ENCODE results near the gene WIPF3. TPM values are rescaled to one million over a fixed set of nuclear protein-coding genes. Genes with fewer than 3 reads are reported as not detected.

The WIPF3 gene
- total RNA-seq, 1 experiment from 2014 or later: not detected

DNA sequence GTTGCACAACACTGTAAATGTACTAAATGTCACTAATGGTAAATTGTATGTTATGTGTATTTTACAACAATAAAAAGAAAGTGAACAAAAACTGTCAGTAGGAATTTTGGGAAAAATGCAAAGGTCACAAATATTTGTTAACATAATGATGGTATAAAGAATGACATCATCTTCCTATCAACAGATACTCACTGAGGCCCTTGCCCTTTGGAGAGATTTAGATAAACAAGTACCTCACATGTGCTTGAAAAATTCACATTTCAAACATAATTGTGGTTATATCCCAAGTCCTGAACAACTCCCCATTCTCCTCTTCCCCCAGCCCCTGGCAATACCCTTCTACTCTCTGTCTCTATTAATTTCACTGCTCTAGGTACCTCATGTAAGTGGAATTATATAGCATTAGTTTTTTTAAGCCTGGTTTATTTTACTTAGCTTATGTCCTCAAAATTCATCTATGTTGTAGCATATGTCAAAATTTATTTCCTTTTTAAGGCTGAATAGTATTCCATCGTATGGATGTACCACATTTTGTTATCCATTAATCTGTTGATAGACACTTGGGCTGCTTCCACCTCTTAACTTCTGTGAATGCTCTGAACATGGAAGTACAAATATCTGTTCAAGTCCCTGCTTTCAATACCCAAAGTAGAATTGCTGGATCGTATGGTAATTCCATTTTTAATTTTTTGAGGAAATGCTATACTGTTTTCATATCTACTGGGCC is 90.5 kb downstream of the WIPF3 start:
- H3K36me3 Mint-ChIP-seq (ENCODE audit: insufficient read depth, unreplicated experiment): no peaks in the 10 kb centered on the region
- peaks cover 10% of the 10 kb centered on the region for H3K9me3 Mint-ChIP-seq (ENCODE audit: unreplicated experiment)
- H3K27me3 Mint-ChIP-seq (ENCODE audit: insufficient read depth, unreplicated experiment): peaks cover 20% of the 10 kb centered on the region
- H3K4me1 Mint-ChIP-seq (ENCODE audit: insufficient read depth, unreplicated experiment): no peaks in the 10 kb centered on the region
- ChIA-PET CTCF (no interaction called here), POLR2A (no interaction called here)
- intact Hi-C loops (cut with micrococcal nuclease): no loop called here
- TF ChIP-seq, protein P1, sequence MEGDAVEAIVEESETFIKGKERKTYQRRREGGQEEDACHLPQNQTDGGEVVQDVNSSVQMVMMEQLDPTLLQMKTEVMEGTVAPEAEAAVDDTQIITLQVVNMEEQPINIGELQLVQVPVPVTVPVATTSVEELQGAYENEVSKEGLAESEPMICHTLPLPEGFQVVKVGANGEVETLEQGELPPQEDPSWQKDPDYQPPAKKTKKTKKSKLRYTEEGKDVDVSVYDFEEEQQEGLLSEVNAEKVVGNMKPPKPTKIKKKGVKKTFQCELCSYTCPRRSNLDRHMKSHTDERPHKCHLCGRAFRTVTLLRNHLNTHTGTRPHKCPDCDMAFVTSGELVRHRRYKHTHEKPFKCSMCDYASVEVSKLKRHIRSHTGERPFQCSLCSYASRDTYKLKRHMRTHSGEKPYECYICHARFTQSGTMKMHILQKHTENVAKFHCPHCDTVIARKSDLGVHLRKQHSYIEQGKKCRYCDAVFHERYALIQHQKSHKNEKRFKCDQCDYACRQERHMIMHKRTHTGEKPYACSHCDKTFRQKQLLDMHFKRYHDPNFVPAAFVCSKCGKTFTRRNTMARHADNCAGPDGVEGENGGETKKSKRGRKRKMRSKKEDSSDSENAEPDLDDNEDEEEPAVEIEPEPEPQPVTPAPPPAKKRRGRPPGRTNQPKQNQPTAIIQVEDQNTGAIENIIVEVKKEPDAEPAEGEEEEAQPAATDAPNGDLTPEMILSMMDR (IDR thresholded peaks at IDR 0.05; ENCODE audit: unreplicated experiment): no peak
- H3K4me3 Mint-ChIP-seq (ENCODE audit: unreplicated experiment): no peak overlapping the region
- no peak overlapping the region for H3K27ac Mint-ChIP-seq (ENCODE audit: low read depth, unreplicated experiment)
- DNase-seq (ENCODE audit: unreplicated experiment): no peak
- no TSS peak for BruUV-seq (replicated peaks)

DNA sequence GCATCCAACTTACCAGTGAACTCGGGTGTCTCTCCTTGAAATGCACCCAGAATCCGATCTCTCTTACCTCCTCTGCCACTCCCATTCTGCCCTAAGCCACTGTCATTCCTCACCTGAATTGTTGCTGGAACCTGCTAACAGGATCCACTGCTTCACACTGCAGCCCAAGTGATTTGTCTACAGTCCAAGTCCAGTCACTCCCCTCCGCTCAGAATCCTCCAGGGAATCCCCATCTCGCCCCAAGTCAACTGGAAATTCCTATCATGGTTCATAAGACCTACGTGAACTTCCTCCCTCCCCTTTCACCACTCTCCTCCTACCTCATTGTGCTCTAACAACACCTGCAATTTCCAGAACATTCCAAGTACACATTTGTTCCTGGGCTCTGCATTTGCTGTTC is 92.0 kb downstream of the WIPF3 start:
- no peaks in the 10 kb centered on the region for H3K4me1 Mint-ChIP-seq (ENCODE audit: insufficient read depth, unreplicated experiment)
- no TSS peak for BruUV-seq (replicated peaks)
- intact Hi-C loops (cut with micrococcal nuclease): no loop called here
- H3K9me3 Mint-ChIP-seq (ENCODE audit: unreplicated experiment): peaks cover 10% of the 10 kb centered on the region
- ChIA-PET POLR2A (no interaction called here), CTCF (interaction anchor here (1.2 kb wide), 1 partner anchor 10 kb away, joined by 3 read pairs; no protein-coding TSS in a partner anchor)
- H3K36me3 Mint-ChIP-seq (ENCODE audit: insufficient read depth, unreplicated experiment): no peaks in the 10 kb centered on the region
- no peak overlapping the region for H3K27ac Mint-ChIP-seq (ENCODE audit: low read depth, unreplicated experiment)
- H3K4me3 Mint-ChIP-seq (ENCODE audit: unreplicated experiment): no peak overlapping the region
- TF ChIP-seq, protein P1 (IDR thresholded peaks at IDR 0.05; ENCODE audit: unreplicated experiment): no peak
- no peak for DNase-seq (ENCODE audit: unreplicated experiment)
- peaks cover 20% of the 10 kb centered on the region for H3K27me3 Mint-ChIP-seq (ENCODE audit: insufficient read depth, unreplicated experiment)

DNA sequence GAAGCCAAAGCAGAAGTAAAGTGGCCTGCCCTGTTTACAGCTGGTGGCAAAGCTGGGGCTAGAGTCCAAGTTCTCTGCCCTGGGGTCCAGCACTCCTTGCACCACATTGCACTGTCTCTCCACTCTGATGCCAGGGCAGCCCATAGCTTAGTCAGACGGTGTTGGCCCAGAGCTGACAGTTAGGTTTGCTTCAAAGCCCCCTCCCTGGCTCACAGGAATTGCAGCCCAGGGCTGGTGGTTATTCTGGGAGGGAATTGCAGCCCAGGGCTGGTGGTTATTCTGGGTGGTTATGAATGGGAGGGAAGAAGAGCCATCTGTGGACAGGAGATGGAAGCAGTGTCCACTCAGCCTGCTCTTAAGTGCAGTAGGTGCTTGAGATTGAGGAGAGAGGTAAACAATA is 94.4 kb downstream of the WIPF3 start:
- BruUV-seq (replicated peaks): no TSS peak
- intact Hi-C loops (cut with micrococcal nuclease): no loop called here
- POLR2A ChIA-PET: no interaction called here
- Mint-ChIP-seq H3K4me3 (ENCODE audit: unreplicated experiment) (no peak overlapping the region), H3K36me3 (ENCODE audit: insufficient read depth, unreplicated experiment) (no peaks in the 10 kb centered on the region), H3K4me1 (ENCODE audit: insufficient read depth, unreplicated experiment) (no peaks in the 10 kb centered on the region), H3K27ac (ENCODE audit: low read depth, unreplicated experiment) (no peak overlapping the region), H3K9me3 (ENCODE audit: unreplicated experiment) (peaks cover 17% of the 10 kb centered on the region), H3K27me3 (ENCODE audit: insufficient read depth, unreplicated experiment) (peaks cover 30% of the 10 kb centered on the region)
- no peak for DNase-seq (ENCODE audit: unreplicated experiment)
- CTCF ChIA-PET: interaction anchor here (0.5 kb wide), 1 partner anchor 906 kb away, joined by 3 read pairs; no protein-coding TSS in a partner anchor
- TF ChIP-seq, protein P1 (IDR thresholded peaks at IDR 0.05; ENCODE audit: unreplicated experiment): no peak

DNA sequence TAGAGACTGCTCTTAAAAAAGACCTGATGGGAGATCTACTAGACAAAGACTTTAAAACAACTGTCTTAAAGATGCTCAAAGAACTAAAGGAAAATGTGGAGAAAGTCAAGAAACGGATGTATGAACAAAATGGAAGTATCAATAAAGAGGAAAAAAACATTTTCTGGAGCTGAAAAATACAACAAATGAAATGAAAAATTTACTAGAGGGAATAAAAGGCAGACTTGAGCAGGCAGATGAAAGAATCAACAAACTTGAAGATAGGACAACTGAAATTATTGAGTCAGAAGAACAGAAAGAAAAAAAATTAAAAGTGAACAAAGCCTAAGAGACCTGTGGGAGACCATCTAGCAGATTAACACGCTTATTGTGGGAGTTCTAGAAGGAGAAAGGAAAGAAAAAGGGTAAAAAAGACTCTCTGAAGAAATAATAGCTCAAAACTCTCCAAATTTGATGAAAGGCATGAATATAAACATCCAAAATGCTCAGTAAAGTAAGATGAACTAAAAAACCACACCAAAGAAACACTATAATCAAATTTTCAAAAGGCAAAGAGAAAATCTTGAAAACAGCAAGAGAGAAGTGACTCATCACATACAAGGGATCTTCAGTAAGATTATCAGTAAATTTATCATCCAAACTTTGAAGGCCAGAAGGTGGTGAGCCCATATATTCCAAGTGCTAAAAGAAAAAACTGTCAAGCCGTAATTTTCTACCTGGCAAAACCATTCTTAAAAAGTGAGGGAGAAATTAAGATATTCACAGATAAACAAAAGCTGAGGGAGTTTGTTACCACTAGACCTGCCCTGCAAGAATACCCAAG is 100.1 kb downstream of the WIPF3 start:
- H3K27ac Mint-ChIP-seq (ENCODE audit: low read depth, unreplicated experiment): no peak overlapping the region
- H3K27me3 Mint-ChIP-seq (ENCODE audit: insufficient read depth, unreplicated experiment): peaks cover 41% of the 10 kb centered on the region
- BruUV-seq (replicated peaks): no TSS peak
- CTCF ChIA-PET: interaction anchor here (1.0 to 3.2 kb wide), 3 partner anchors 15 to 28 kb away, joined by 3 to 22 read pairs (median 5); no protein-coding TSS in a partner anchor
- H3K4me3 Mint-ChIP-seq (ENCODE audit: unreplicated experiment): no peak overlapping the region
- H3K4me1 Mint-ChIP-seq (ENCODE audit: insufficient read depth, unreplicated experiment): no peaks in the 10 kb centered on the region
- intact Hi-C loops (cut with micrococcal nuclease): no loop called here
- POLR2A ChIA-PET: no interaction called here
- peaks cover 23% of the 10 kb centered on the region for H3K9me3 Mint-ChIP-seq (ENCODE audit: unreplicated experiment)
- no peak for DNase-seq (ENCODE audit: unreplicated experiment)
- TF ChIP-seq, protein P1 (IDR thresholded peaks at IDR 0.05; ENCODE audit: unreplicated experiment): no peak
- H3K36me3 Mint-ChIP-seq (ENCODE audit: insufficient read depth, unreplicated experiment): no peaks in the 10 kb centered on the region

Measured in MCF 10A (cell line).